ENCODE data around the gene PTH.
A peak's percentile ranks its signal among the peaks of the same experiment; 100 is the strongest.

The PTH gene

DNA sequence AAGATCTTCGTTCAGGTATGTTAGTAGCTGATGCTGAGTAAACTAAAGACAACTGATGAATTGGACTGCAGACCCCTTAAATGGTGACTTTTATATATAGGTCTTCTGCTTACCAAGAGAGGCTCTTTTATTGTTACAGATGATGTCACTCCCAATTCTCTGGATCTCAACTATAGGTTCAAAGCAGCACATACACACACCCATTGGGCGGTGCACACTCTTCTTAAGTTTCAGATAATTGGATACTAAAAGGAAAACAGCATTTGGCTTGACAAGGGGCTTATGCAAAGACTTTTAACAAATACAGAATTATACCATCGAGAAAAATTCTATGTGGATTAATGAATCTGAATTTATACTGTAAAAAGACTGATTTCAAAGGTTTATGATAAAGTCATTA, at the start of gene PTH:
PTH (minus strand) TSS at position 69 of the 400 bp plus-strand sequence. CDS start 3,142 bp downstream, outside the sequence.
- no peak for DNase-seq

DNA sequence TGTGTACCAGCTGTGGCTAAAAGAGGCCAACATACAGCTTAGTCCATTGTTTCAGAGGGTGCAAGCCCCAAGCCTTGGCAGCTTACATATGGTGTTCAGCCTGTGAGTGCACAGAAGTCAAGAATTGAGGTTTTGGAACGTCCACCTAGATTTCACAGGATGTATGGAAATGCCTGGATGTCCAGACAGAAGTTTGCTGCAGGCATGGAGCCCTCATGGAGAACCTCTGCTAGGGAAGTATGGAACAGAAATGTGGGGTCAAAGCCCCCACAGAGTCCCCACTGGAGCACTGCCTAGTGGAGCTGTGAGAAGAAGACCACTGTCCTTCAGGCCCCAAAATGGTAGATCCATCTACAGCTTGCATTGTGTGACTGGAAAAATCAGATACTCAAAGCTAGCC, 42.2 kb upstream of the PTH start:
- no peak for DNase-seq

DNA sequence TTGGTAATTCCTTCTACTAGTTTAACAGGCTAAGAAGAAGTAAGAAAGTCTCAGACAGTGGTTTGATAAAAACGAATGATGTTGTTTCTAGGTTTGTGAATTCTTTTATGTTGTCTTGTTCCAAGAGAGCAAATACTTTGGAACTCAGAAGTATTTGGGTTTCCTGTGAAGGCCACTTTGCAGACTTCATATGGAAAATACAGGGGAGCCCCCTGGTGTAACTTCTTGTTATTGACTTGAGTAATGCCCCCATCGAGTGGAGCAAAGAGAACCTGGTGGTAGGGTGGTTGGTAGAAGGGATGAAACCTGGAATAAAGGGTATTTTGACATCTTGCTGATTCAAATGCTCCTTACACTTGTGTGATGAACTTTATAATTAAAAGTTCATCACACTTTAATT, 40.0 kb upstream of the PTH start:
- no peak for DNase-seq

DNA sequence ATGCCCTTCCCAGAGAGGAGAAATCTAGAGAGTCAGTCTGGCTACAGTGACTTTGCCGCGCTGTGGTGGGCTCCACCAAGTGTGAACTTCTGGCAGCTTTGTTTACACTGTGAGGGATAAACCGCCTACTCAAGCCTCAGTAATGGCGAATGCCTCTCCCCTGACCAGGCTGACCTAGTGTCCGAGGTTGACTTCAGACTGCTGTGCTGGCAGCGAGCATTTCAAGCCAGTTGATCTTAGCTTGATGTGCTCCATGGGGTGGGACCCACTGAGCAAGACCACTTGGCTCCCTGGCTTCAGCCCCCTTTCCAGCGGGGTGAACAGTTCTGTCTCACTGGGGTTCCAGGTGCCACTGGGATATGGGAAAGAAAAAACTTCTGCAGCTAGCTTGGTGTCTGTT, 38.6 kb upstream of the PTH start:
- DNase-seq, result no peak

DNA sequence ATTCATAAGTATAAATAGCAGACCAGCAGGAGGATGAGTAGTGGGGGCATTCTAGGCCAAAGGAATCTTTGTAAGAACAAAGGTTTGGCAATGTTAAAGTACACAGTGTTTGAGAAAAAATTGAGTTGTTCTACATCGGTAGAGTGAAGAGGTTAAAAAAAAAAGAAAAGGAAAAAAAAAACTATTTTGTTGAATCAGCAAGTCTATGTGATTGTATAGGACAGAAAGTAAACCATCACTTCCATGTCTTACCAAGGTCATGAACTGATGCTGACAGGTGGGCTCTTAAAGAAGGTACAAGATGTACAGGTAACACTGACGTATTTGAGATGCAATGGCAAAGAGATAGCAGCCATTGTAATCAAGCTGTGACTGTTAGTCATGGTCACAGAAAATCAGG, 29.5 kb upstream of the PTH start:
- no peak for DNase-seq

DNA sequence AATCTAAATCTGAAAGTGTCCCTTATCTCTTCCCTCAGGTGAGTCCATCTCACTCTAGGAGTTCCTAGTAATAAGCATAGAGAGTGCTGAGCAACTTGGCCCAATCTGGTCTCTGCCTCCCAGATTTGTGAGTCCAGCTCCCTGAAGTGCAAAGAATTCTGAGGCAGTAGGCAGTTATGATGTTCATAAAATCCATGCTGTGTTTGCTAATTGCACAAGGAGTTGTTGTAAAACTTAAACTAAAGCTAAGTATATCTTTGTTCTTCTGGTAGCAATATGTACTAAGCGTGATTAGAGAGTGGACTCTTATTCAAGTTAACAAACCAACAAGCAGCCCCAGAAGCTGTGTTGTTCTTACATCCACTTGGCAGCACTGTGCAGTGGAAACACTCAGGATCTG, 7.6 kb upstream of the PTH start:
- DNase-seq, result no peak

DNA sequence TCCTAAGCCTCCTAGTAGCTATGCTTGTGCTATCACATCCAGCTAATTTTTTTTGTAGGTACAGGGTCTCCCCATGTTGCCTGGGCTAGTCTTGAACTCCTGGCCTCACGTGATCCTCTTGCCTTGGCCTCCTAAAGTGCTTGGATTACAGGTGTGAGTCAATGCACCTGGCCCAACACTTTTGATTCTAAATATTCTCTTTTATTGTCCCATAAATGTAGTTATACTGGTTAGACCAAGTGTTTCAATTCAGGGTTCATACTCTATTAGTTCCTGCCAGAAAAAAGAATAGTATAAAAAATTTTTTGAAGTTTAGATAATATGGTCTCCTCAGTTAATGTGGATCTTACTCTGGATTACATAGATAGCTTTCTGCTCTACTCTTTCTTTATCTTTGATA, 6.7 kb upstream of the PTH start:
- no peak for DNase-seq

DNA sequence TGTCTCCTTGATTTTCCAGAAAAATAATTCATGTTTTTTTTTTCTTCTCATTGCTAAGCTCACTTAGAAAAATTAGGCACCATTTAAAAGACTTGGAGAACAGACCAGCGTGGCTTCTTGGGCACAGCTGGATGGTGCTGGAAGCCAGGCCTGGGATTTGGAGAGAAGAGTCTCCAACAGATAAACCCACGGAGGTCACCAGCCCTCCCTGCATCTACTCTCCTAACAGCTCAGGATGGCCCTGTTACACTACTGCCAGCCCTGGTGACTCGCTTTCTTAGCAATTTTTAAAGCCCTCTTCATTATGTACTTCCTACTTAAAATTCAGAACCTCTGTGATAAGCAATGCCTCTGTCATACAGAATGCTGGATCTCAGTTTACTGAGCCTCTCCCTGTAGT, 1.7 kb downstream of the PTH start:
- DNase-seq, result no peak

DNA sequence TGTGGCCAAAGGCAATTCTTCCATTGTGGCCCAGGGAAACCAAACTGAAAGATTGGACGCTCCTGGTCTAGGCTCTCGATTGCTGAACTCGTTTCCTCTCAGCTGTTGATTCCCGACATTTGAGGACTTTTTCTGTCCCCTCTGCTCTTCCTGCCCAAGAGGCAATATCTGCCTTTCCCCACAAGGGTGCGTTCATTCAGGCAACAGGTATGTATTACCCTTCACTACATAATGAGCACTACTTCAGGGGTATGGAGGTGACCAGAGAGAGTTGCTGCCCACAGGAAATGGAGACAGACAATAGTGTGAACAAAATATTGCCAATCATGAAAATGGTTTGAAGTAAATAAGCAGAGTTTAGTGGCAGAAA, 8.2 kb downstream of the PTH start:
- DNase-seq, result no peak

DNA sequence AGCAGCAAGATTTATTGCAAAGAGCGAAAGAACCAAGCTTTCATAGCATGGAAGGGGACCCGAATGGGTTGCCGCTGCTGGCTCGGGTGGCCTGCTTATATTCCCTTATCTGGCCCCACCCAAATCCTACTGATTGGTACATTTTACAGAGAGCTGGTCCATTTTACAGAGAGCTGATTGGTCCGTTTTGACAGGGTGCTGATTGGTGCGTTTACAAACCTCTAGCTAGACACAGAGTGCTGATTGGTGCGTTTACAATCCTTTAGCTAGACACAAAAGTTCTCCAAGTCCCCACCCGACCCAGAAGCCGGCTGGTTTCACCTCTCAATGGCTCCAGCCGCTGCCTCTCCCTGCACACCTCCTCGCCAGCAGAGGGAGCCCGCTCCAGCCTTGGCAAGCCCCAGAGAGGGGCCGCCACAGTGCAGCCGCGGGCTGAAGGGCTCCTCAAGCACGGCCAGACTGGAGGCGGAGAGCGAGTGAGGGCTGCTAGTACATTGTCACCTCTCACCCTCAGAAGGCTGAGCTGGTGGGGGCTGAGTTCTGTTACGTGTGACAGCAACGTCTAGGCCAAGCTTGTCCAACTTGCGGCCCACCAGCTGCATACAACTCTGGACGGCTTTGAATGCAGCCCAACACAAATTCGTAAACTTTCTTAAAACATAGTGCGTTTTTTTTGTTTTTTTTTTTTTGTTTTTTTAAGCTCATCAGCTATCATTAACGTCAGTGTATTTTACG, 8.7 kb downstream of the PTH start:
- DNase-seq, result peak; percentile 75

DNA sequence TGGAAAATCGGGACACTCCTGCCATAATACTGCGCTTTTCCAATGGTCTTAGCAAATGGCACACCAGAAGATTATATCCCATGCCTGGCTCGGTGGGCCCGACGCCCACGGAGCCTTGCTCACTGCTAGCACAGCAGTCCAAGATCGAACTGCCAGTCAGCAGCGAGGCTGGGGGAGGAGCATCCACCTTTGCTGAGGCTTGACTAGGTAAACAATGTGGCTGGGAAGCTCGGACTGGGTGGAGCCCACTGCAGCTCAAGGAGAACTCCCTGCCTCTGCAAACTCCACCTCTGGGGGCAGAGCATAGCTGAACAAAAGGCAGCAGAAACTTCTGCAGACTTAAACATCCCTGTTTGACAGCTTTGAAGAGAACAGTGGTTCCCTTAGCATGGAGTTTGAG, 15.6 kb downstream of the PTH start:
- DNase-seq, result no peak

DNA sequence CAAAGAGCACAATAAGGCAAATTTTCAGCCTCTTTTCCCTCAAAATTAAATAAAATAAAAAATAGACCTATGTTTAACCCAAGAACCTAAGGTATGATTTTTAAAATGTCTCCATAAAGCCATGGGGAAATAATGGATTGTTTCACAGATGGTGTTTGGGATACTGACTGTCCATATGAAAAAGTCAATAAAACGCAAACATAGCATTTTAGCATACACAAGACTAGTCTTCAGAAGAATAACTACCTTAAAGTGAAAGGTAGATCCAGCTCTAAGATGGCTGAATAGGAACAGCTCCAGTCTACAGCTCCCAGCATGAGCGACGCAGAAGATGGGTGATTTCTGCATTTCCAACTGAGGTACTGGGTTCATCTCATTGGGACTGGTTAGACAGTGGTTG, 16.1 kb downstream of the PTH start:
- no peak for DNase-seq

DNA sequence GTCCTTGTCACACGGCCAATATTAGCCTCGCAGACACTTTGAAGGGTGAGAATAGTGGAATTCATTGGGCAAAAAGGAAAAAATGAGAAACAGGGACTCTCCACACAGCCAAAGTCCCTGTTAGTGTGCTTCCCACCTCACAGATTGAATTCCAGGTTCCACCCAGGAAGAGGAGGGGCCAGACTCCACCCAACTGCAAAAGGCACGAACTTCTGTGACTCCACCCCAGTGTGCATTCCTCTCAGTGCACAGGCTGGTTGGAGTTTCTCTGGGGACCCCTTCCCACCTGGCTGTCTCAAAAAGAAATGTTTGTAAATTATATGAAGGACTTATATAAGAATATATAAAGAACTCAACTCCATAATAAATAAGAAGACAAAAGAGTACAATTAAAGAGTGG, 20.7 kb downstream of the PTH start:
- DNase-seq, result no peak

DNA sequence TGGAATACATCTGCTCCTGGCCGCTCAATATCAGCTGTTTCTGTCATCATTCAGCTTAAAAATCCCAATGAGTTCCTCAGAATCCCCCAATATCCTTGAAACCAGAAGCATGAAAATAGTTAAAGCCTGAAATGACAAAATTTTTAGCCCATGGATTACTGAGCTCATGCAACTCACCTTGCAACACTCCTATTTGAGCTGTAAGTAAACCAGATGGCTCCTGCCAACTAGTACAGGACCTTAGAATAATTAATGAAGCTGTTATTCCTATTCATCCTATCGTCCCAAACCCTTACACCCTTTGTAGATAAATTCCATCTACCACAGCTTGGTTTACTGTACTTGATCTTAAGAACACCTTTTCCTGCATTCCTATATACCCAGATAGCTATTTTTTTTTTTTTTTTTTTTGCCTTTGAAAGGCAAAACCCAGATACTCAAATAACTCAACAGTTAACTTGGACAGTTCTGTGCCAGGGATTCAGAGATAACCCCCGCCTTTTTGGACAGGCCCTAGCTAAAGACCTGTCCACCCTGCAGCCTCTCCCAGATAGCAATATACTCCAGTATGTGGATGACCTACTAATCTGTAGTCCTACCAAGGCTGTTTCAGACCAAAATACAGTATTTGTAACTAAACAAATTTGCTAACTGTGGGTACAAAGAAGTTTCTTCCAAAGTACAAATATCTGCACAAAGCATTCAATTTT, 22.6 kb downstream of the PTH start:
- no peak for DNase-seq

DNA sequence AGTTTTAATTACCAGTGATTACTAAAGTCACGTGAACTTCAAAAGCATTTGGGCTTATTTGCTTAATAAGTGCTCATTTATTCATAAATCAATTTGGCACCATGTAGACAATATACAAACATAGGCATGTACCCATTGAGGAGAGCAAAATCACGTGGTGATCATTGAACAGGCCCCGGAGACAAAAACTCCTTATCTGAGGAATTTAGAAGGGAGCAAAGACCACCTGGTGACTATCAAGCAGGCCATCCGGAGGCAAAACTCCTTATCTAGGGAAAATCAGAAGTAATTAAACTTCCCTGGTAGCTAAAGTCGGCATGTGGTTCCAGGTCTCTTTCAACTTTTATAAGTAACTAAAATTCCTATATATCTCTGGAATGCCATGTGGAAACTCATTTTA, 27.0 kb downstream of the PTH start:
- DNase-seq, result no peak

DNA sequence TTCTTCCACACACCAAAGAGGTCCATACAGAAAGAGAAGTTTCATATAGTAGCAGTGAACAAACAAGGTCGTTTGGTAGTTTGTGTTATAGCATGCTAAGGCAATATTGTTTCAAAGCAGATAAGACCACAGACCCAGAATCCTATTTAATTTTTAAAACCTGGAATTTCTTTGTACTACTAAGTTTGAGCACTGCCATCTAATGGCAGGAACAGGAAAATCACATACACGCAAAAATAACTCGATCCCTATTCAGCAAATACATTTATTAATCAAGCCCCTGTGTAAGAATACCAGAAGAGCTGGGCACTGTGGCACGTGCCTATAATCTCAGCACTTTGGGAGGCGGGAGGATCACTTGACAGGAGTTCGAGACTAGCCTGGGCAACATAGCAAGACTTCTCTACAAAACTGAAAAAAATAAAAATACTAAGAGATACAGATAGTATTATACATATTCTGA, 29.9 kb downstream of the PTH start:
- DNase-seq, result no peak

DNA sequence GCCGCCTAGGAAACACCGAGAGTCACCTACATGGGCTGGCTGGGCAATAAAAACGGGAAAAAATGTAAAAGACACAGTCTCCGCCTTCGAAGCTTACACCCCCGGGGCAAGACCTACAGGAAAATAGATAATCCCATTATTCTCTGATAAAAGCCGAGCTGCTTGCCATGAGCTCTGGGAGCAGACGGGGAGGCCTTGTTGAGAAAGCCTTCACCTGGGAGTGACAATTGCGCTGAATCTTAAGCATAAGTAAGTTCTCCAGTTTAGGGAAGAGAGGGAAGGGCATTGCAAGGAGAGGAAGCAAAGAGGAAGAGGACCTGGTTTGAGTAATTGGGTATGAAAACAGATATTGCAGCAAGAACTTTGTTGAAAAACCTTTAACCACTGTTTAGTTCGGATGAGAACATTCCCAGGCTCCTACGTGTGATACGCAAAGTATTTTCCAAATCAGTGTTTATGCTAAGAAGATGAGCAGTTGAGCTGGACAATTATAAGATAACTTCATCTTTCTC, 32.0 kb downstream of the PTH start:
- DNase-seq, result no peak

DNA sequence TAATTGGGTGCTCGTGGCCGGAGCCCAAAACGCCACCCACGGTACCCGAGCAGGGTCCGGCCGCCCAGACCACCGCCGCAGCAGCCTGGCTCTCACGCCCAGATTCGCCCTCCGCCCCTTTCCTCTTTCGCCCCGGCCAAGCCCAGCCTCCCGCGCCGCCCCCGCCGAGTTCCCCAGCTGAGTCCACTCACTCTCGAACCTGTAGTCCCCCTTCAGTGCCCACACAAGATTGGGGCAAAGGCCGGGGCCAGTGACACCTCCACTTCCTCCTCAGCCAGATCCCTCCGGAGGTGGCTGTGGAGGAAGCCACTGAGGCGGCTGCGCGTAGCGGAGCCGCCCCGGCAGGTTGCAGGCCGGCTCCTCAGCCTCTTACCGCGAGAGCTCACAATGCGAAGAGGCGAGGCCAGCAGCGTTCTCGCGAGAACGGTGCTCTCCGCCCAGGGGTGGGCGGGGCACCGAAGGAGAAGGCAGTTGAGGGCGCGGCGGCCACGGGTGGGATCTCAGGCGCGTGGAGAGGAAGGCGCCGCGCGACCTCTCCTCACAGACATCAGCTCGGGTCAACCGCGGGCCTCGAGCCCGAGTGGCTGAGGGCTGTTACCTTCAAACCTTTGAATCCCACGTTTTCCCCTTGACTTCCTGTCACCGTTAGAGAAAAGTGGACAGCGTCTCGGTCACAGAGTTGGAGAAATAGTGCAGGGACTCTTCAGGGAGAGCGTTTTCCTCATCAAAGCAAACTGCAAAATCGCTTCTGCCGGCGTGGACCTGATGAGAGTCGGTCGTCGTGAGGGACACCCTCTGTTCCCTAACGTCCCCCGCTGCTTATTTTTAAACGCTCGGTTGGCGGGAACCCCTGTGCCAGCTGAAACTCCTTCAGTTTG, 32.7 kb downstream of the PTH start, which contains the start of gene BTBD10:
BTBD10 (minus strand) TSS at position 322 of the 878 bp plus-strand sequence. CDS start 18,098 bp downstream, outside the sequence.
- DNase-seq, result peak; percentile 91

DNA sequence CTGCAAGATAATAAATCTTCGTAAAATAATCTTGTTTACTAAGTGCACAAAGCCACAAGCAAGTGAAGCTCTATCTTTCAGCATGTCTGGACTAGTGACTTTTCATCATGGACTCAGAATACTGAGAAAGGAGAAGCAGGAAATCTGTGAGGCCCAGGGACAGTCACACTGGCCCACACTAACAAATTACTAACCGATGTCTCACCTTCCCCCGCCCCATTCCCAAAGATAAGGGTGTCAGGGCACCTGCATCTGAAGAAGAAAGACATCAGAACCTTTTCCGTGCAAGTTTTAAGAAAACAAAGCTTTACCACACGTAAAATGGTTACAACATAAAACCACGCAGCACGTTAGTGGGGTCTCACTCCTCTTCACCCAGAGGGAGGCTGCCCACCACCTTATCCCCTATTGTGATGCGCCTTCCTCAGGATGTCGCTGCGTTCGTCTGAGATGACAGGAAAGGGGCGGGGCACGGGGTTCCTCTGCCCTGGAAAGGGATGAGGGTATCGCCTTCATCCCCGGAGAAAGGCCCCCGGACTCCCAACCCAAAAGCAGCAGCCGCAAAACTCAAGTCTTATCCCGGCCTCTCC, 33.4 kb downstream of the PTH start:
- DNase-seq, result peak; percentile 56

DNA sequence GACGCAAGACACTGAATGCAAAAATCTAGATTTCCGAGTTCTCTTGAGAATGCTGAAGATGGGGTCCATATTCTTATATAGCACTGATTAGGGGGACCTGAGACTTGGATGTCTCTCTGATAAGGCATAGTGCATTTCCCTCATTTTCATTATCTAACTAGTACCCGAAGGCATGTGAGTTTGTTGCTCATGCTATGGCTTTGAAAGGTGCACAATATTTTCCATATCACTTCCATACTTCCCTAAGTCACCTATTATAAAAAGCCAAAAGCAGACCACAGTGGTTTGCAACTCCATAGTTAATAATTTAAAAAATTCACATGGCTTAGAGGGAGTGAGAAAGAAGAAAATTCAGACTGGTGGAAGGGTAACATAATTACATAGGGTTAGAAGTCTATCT, 34.5 kb downstream of the PTH start:
- no peak for DNase-seq

DNA sequence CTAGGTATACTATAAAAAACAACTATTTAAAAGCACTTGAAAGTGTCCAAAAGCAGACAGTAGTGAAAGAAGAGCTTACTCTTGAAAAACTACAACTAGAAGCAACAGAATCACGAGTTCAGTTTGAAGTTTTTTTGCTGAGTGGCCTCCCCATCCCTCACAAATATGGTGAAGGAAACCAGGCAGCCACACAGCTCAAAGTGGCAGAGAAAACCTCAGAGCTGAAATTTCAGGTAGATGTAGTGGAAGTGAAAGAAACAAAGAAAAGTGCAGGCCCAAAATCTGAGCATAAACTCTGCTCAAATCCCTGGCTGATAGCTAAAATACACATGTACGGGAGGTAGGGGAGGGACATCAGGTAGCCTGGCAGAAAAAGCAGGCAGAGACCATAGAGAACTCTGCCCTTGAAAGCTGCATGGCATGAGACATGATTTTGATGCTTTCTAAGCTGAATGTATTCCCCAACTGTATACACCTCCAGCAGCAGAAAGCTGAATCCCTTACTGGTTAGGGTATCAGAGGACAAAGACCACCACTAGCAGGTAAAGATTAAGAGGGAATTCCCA, 44.9 kb downstream of the PTH start:
- no peak for DNase-seq

DNA sequence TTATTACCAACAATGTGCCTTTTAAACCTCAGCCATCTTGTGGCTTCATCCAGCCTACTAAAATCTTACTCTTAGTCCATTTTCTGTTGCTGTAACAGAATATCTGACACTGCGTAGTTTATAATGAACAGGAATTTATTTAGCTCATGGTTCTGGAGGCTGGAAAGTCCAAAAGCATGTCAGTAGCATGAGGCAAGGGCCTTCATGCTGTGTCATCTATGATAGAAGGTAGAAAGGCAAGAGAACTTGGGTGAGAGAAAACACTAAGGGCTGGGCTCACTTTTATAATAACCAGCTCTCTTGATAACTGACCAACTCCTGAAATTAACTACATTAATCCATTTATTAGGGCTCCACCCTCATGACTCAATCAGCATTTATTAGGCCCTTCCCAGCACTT, 46.3 kb downstream of the PTH start:
- DNase-seq, result no peak

DNA sequence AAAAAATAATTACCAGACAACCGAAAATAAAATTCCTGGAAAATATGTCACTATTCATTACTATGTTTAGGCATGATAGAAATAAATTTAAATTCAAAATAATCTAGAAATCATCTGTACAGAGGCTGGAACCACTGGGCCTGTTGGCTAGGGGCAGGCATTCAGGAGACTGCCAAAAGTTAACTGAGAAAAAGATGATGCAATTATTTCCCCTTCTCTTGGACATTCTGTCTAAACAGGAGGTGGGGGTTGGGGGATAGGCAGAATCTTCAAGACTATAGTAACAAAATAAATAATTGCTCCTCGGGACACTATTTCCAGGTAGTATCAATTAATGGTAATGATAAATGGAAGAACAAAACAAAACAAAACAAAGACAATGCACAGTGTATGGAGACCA, 46.9 kb downstream of the PTH start:
- no peak for DNase-seq
